Measurements from ENCODE around the gene NTSR1.

Gene NTSR1

GRCh38 chr20:62792940-62793756 is 84.5 kb downstream of the NTSR1 start:
- H3K4me1 ChIP-seq (ENCODE audit: insufficient read depth, insufficient read length) = peaks cover 25% of the 10 kb centered on the region
- TF ChIP-seq YY1 (IDR thresholded peaks at IDR 0.05; ENCODE audit: insufficient read depth, insufficient read length) = no peak
- no peak for TF ChIP-seq SUZ12 (IDR thresholded peaks at IDR 0.05; ENCODE audit: extremely low read depth, insufficient read depth, insufficient read length)
- TF ChIP-seq ZNF274 (IDR thresholded peaks at IDR 0.05; ENCODE audit: low read depth, low read length) = no peak
- H3K9ac ChIP-seq (ENCODE audit: insufficient read length, low read depth) = peak overlapping the region; percentile 68
- DNase-seq (ENCODE audit: low read depth, low spot score) = no peak
- H3K36me3 ChIP-seq (ENCODE audit: insufficient read depth, insufficient read length, low read length) = peaks cover 12% of the 10 kb centered on the region
- H3K4me3 ChIP-seq (ENCODE audit: insufficient read length, low read depth) = no peak overlapping the region
- H3K27me3 ChIP-seq (ENCODE audit: insufficient read depth, insufficient read length) = peaks cover 24% of the 10 kb centered on the region
- no peaks in the 10 kb centered on the region for H3K9me3 ChIP-seq (ENCODE audit: insufficient read depth, low read length)

GRCh38 chr20:62793757-62794006 is 85.0 kb downstream of the NTSR1 start:
- peaks cover 21% of the 10 kb centered on the region for H3K27me3 ChIP-seq (ENCODE audit: insufficient read depth, insufficient read length)
- TF ChIP-seq YY1 (IDR thresholded peaks at IDR 0.05; ENCODE audit: insufficient read depth, insufficient read length) (no peak), SUZ12 (IDR thresholded peaks at IDR 0.05; ENCODE audit: extremely low read depth, insufficient read depth, insufficient read length) (no peak), ZNF274 (IDR thresholded peaks at IDR 0.05; ENCODE audit: low read depth, low read length) (no peak)
- H3K9me3 ChIP-seq (ENCODE audit: insufficient read depth, low read length) = no peaks in the 10 kb centered on the region
- H3K4me1 ChIP-seq (ENCODE audit: insufficient read depth, insufficient read length) = peaks cover 25% of the 10 kb centered on the region
- H3K36me3 ChIP-seq (ENCODE audit: insufficient read depth, insufficient read length, low read length) = peaks cover 17% of the 10 kb centered on the region
- H3K4me3 ChIP-seq (ENCODE audit: insufficient read length, low read depth) = peak overlapping the region; percentile 26
- peak overlapping the region; percentile 68 for H3K9ac ChIP-seq (ENCODE audit: insufficient read length, low read depth)
- no peak for DNase-seq (ENCODE audit: low read depth, low spot score)

GRCh38 chr20:62794007-62794724 is 85.5 kb downstream of the NTSR1 start:
- Histone ChIP-seq H3K4me1 (ENCODE audit: insufficient read depth, insufficient read length) (peaks cover 25% of the 10 kb centered on the region), H3K9ac (ENCODE audit: insufficient read length, low read depth) (peak overlapping the region; percentile 90), H3K27me3 (ENCODE audit: insufficient read depth, insufficient read length) (peaks cover 19% of the 10 kb centered on the region), H3K9me3 (ENCODE audit: insufficient read depth, low read length) (no peaks in the 10 kb centered on the region), H3K36me3 (ENCODE audit: insufficient read depth, insufficient read length, low read length) (peaks cover 22% of the 10 kb centered on the region), H3K4me3 (ENCODE audit: insufficient read length, low read depth) (peak overlapping the region; percentile 60)
- TF ChIP-seq SUZ12 (IDR thresholded peaks at IDR 0.05; ENCODE audit: extremely low read depth, insufficient read depth, insufficient read length) (no peak), YY1 (IDR thresholded peaks at IDR 0.05; ENCODE audit: insufficient read depth, insufficient read length) (no peak), ZNF274 (IDR thresholded peaks at IDR 0.05; ENCODE audit: low read depth, low read length) (no peak)
- peak; percentile 95 for DNase-seq (ENCODE audit: low read depth, low spot score)

DNA sequence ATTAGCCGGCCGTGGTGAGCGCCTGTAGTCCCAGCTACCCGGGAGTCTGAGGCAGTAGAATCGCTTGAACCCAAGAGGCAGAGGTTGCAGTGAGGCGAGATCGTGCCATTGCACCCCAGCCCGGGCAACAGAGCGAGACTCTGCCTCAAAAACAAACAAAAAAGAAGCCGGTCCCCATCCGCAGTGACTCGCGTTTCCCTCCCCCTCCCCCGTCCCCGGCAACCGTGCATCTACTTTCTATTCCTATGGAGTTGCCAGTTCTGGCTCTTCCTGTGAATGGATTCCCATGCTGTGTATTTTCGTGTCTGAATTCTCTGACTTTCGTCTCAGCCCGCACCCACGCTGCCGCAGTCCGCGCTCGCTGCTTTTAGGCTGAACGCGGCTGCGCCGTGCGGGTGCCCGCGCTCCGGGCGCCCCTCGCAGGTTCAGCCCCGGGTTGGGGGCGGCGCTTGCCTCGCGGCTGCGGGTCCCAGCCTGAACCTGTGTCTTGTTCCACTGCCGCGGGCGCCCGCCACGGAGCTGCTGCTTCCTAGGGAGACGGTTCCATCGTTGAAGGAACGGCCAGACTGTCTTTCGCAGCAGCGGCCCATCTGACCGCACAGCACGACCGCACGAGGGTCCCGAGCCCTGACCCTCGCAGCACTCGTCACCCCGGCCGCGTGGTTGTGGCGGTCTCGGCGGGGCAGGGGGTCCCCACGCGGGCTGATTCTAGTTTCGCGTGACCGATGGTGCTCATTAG is 86.6 kb downstream of the NTSR1 start:
- no peak for DNase-seq (ENCODE audit: low read depth, low spot score)
- TF ChIP-seq ZNF274 (IDR thresholded peaks at IDR 0.05; ENCODE audit: low read depth, low read length) (no peak), SUZ12 (IDR thresholded peaks at IDR 0.05; ENCODE audit: extremely low read depth, insufficient read depth, insufficient read length) (no peak), YY1 (IDR thresholded peaks at IDR 0.05; ENCODE audit: insufficient read depth, insufficient read length) (no peak)

DNA sequence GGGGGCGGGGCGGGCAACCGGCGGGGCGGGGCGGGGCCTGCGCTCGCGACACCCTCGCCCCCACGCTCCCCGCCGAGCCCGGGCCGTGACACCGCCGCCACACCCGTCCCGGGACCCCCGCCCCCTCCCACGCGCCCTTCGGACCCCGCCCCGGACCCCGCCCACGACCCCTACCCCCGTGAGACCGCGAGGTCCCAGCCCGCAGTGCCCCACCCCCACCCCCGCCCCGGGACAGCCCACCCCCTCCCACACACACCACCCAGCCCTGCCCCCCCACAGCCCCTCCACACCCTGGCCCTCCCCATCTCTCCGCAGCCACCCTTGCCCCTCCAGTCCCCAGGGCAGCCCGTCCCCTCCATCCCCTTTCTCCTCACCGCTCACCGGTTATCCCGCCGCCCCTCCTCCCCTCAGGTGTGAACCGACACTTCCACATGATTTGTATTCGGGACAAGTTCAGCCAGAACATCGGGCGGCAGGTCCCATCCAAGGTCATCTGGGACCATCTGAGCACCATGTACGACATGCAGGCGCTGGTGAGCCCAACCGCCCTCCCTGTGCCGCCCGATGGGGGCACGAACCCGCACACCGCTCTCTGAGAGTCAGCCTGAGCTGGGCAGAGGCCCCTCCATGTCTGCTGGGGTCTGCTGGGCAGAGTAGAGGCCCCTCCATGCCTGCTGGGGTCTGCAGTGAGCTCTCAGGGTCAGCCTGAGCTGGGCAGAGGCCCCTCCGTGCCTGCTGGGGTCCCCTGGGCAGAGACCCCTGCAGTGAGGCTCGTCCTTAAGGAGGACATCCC is 88.3 kb downstream of the NTSR1 start:
- H3K4me1 ChIP-seq (ENCODE audit: insufficient read depth, insufficient read length) = peaks cover 23% of the 10 kb centered on the region
- H3K9me3 ChIP-seq (ENCODE audit: insufficient read depth, low read length) = no peaks in the 10 kb centered on the region
- peak overlapping the region; percentile 88 for H3K9ac ChIP-seq (ENCODE audit: insufficient read length, low read depth)
- H3K4me3 ChIP-seq (ENCODE audit: insufficient read length, low read depth) = peak overlapping the region; percentile 68
- TF ChIP-seq YY1 (IDR thresholded peaks at IDR 0.05; ENCODE audit: insufficient read depth, insufficient read length) (no peak), SUZ12 (IDR thresholded peaks at IDR 0.05; ENCODE audit: extremely low read depth, insufficient read depth, insufficient read length) (no peak), ZNF274 (IDR thresholded peaks at IDR 0.05; ENCODE audit: low read depth, low read length) (no peak)
- peaks cover 19% of the 10 kb centered on the region for H3K27me3 ChIP-seq (ENCODE audit: insufficient read depth, insufficient read length)
- H3K36me3 ChIP-seq (ENCODE audit: insufficient read depth, insufficient read length, low read length) = peaks cover 48% of the 10 kb centered on the region
- DNase-seq (ENCODE audit: low read depth, low spot score) = no peak

More for the DNA sequence above, 86.6 kb downstream of the NTSR1 start:
- Histone ChIP-seq H3K9ac (ENCODE audit: insufficient read length, low read depth) (peak overlapping the region; percentile 87), H3K4me1 (ENCODE audit: insufficient read depth, insufficient read length) (peaks cover 21% of the 10 kb centered on the region), H3K27me3 (ENCODE audit: insufficient read depth, insufficient read length) (peaks cover 19% of the 10 kb centered on the region), H3K36me3 (ENCODE audit: insufficient read depth, insufficient read length, low read length) (peaks cover 32% of the 10 kb centered on the region), H3K9me3 (ENCODE audit: insufficient read depth, low read length) (no peaks in the 10 kb centered on the region), H3K4me3 (ENCODE audit: insufficient read length, low read depth) (peak overlapping the region; percentile 60)

DNA sequence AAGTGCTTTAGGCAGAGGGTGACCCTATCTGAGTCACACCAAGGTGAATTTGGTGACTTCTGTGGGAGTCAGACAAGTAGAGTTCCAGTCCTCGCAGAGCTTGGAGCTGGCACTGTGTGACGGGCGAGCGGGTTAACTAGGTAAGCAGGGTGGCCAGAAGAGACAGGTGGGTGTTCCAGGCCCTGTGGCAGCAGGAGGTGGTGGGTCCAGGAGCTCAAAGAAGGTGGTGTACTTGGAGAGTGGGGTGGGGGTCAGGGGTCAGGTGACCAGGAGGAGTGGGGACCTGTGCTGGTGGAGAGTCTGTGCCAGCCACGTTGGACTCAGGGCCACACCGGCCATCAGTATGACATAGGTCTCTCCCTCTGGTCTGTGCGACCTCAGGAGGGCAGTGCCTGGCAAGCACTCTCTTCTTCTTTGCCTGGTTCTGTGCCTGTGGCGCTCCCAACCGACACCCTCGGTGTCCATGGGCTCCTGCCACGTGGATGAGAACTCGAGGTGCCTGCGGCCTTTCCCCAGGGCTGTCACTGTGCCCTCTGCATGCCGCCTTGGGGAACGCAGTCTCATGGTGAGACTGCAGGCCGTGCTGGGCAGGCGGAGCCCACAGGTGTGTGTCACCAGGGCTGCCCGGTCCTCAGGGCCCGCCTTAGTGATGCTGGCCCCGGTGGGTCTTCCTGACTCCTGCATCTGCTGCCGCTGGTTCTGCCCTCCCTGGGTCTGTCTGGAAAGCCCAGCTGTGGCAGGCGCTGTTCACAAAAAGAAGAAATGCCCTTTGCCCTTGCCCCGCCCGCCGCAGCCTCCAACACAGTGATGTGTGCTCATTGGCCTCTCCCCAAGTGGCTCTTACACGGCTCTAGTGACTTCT is 89.3 kb downstream of the NTSR1 start:
- TF ChIP-seq ZNF274 (IDR thresholded peaks at IDR 0.05; ENCODE audit: low read depth, low read length) (no peak), YY1 (IDR thresholded peaks at IDR 0.05; ENCODE audit: insufficient read depth, insufficient read length) (no peak), SUZ12 (IDR thresholded peaks at IDR 0.05; ENCODE audit: extremely low read depth, insufficient read depth, insufficient read length) (no peak)
- H3K9ac ChIP-seq (ENCODE audit: insufficient read length, low read depth) = peak overlapping the region; percentile 17
- H3K4me3 ChIP-seq (ENCODE audit: insufficient read length, low read depth) = no peak overlapping the region

More for the DNA sequence above, 89.3 kb downstream of the NTSR1 start:
- Histone ChIP-seq H3K9me3 (ENCODE audit: insufficient read depth, low read length) (no peaks in the 10 kb centered on the region), H3K36me3 (ENCODE audit: insufficient read depth, insufficient read length, low read length) (peaks cover 51% of the 10 kb centered on the region), H3K4me1 (ENCODE audit: insufficient read depth, insufficient read length) (peaks cover 23% of the 10 kb centered on the region), H3K27me3 (ENCODE audit: insufficient read depth, insufficient read length) (peaks cover 14% of the 10 kb centered on the region)
- DNase-seq (ENCODE audit: low read depth, low spot score) = no peak

Measured in NT2/D1 (cell line).